ENCODE results near the gene C22orf42.
A peak's percentile ranks its signal among the peaks of the same experiment; 100 is the strongest.

C22orf42 gene

GRCh38 chr22:32127904-32128303 lies 31.2 kb downstream of the C22orf42 start:
- TF ChIP-seq CTCF (IDR thresholded peaks at IDR 0.05), result 0 out of 2 replicates have a peak, but pooled peaks have one; percentile 7

GRCh38 chr22:32123657-32124056 lies 35.4 kb downstream of the C22orf42 start:
- TF ChIP-seq CTCF (IDR thresholded peaks at IDR 0.05), result peak; percentile 53

GRCh38 chr22:32122899-32123298 lies 36.2 kb downstream of the C22orf42 start:
- TF ChIP-seq CTCF (IDR thresholded peaks at IDR 0.05), result no peak

- TF ChIP-seq CTCF (IDR thresholded peaks at IDR 0.05), result no peak
These were observed 38.5 kb downstream of the C22orf42 start for GRCh38 chr22:32120603-32121002.

GRCh38 chr22:32119568-32120235 lies 39.4 kb downstream of the C22orf42 start:
- TF ChIP-seq CTCF (IDR thresholded peaks at IDR 0.05), result no peak

- TF ChIP-seq CTCF (IDR thresholded peaks at IDR 0.05), result no peak
These were observed 46.7 kb downstream of the C22orf42 start for GRCh38 chr22:32112380-32112779.

GRCh38 chr22:32106930-32107329 lies 52.2 kb downstream of the C22orf42 start:
- no peak for TF ChIP-seq CTCF (IDR thresholded peaks at IDR 0.05)

All from LNCAP (cell line).